Erythroblast (primary cell): ENCODE results near the gene NOX4.
"Not testable (repeated sequence)": the region's sequence is repeated elsewhere in the genome, so short reads cannot be mapped to it uniquely, and the experiment has no call there.

Experiments used
- DNase-seq, 2 experiments: peaks; one replicate each; lab custom pipeline; 2025; lab: John Stamatoyannopoulos, UW
- GATA1 ChIP-seq: IDR thresholded peaks from 2 replicates; pipeline ENCODE4 v1.6.1; 2011; ENCODE audit warnings: low read depth, mild to moderate bottlenecking, control low read depth, low read length, moderate library complexity
- POLR2A ChIP-seq: IDR thresholded peaks from 2 replicates; pipeline ENCODE4 v1.6.1; 2011; ENCODE audit warnings: mild to moderate bottlenecking, low read length

Gene NOX4

DNA sequence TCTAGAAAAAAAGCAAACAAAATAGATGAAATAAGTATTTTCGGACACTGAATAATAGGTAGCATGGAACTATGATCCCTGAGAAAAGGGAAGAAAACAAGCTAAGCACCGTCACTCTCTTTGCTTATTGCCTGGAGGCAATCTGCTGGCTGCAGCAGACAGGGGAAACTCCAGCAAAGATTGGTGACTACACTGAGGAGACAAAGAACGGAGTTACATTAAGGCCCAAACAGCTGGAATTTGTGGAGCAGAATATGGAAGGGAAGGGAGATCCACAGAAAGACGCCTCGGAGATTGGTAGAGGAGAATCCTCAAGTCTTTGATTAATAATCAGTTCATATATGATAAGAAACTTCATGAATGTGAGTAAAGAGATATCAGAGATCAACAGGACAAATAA is 163.3 kb downstream of the NOX4 start:
- no peak for DNase-seq
- TF ChIP-seq GATA1, result no peak
- no peak for TF ChIP-seq POLR2A

DNA sequence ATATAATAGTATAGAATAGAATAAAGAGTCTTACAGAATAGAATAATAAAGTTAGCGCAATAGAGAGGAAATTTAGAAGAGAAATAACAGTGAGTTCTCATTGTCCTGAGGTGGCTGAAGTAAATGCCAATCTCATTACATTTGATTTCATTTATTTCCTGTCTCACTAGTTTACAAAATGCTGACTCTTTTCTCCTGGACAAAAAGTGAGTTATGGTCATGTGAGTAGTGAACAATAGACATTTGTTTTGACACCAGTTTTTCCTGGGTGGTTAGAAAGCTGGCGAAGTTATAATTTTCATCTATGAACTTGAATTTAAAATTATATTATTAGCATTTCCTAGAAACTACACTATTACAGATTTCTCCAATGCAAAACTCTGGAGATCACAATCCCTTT is 169.8 kb downstream of the NOX4 start:
- TF ChIP-seq GATA1 (no peak), POLR2A (no peak)
- DNase-seq, result no peak

DNA sequence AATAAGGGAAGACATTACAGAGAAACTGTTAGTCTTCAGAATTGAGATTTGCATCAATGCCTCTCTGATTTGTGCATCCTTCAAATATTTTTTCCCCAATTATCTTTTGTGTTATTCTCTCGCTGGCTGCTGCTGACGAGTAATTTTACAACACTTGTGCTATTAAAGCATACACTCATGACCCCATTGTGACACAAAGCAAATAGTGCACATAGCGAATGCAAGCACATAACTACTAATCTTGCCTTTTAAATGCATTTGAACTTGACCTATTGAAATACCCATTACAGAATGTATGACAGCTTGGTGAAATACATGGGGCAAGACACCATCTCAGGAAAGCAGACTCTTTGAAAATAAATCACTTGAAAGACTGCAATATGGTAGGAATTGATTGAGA is 180.6 kb downstream of the NOX4 start:
- not testable (repeated sequence) for DNase-seq

DNA sequence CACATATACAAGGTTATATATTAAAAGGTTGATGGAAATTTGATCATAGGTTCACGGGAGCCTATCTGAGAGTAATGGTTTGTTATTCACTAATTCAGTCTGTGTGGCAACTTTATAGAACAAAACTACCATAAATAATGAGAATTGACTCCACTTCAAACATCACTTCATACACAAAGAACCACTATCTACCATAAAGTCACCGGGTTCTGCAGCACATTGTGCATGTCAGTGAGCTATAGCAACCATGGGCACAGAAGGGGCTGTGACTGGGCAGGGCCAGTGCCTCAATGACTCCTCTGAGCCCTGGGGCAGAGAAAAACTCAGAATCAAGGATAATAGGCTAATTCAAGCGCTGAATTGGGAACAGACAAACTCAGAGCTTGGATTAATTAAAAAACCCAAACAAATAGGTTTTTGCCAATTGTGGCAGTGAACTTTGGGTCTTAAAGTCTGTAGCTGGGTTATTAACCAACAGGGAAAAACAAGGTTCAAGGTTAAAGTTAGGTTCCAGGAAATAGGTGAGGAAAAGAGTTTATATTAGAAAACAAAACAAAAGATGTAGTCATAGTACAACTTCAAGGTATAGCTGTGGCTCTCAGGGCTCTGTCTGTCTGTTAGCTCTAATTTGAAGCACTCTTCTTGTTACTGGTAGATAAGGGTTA is 181.7 kb downstream of the NOX4 start:
- not testable (repeated sequence) for DNase-seq

DNA sequence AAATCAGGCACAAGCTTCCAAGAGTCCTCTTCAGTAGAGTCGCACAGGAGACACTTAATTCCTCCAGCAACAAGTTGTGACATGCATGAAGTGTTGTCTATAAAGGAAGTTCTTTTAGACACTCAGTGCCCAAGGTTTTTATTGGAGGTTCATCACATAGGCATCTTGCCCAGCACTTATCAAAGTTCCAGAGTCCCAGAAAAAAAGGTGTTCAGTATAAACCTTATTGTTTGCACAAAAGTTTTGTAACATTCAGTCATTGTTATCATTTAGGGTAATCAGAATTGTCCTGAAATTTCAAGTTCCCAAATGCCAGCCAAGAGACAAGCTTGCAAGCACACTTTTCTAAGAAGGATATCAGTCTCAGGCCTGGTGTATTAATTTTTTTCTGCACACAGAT is 182.9 kb downstream of the NOX4 start:
- not testable (repeated sequence) for DNase-seq

DNA sequence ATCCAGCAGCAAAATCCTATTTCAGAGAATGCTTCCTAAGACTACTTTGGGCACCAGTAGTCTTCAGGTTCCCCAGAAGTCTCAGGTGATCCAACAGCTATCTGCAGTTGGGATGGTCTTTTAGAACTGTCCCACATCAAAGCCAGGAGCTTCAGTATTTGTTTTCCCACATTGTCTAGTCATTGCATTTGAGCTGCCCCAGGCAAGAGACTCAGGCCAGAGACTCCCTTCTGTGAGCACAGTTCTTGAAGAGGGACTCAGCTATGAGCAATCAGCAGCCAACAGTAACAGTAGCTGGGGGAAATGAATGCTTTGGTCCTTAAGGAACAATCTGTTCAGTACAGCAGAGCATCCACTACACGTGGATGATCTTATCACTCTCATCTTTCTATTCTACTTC is 188.1 kb downstream of the NOX4 start:
- not testable (repeated sequence) for DNase-seq

DNA sequence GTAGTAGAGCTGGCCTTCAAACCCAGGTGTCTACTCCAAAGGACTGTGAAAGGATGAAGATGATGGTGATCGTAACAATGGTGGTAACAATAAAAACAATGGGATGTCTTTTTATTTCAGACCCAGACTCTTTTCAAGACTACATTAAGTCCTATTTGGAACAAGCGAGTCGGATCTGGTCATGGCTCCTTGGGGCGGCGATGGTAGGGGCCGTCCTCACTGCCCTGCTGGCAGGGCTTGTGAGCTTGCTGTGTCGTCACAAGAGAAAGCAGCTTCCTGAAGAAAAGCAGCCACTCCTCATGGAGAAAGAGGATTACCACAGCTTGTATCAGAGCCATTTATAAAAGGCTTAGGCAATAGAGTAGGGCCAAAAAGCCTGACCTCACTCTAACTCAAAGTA is 196.2 kb downstream of the NOX4 start:
- not testable (repeated sequence) for DNase-seq

DNA sequence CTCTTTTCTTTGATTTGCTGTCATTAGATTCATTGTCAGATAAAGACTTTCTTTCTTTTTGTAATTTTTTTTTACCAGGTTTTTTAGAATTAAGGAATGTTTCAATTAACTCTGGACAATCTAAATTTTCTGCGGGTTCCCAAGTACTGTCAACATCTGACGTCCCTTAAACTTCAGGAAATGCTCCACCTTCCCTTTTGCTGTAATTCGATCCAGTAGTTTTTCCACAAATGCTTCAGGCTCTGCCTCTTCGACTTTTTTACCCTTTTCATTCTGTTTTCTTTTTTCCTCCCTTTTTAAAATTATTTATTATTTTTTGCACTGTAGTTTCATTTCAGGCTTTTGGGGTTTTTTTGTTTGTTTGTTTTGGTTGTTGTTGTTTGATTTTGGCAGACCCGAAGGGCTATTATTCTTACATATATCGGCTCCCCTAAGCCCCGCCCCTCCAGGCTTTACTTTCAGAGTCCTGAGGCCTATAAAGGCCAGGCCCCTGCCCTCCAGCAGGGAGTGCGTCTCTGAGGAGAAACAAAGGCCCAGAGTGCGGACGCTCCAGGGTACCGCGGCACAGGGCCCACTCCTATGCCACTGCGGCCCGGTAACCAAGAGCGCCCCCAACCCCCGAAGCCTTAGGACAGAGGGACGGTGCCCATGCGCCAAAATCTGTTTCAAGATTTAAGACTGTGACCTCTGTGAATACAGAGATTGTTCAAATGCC is 197.1 kb downstream of the NOX4 start:
- TF ChIP-seq GATA1 (no peak), POLR2A (no peak)
- DNase-seq, result no peak

DNA sequence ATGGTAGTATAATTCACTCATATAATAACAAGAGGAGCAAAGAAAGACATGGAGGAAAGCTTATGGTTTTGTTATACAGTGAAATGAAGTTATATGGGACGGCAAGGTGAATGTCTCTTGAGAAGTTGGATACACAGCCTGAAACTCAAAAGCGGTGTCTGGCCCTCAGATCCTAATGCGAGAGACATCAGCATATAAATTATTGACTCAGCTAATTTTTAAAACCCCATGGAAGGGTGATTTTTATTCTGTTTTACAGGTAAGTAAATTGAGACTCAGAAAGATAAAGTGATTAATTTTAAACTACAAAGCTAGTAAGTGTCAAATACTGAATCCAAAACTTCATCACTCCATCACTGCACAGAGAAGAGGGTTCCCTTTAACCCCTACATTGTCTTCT is 203.2 kb downstream of the NOX4 start:
- not testable (repeated sequence) for DNase-seq

DNA sequence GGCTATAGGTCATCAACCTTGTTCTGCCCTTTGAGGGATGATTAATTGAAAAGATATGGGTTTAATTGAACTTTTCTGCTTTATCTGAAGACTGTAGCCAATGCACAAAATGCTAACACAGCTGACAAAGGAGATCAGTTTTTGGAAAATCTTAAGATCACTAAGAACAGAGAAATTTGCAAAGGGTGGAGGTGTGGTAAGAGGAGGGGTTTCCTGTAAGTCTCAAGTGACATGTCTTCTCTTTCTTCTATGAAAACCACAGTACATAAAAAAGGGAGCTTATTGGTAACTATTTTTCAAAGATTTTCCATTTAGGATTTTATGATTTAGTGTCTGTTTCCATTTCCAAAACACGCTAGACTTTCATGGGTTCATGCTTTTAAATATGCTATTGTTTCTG is 204.6 kb downstream of the NOX4 start:
- DNase-seq, result not testable (repeated sequence)

DNA sequence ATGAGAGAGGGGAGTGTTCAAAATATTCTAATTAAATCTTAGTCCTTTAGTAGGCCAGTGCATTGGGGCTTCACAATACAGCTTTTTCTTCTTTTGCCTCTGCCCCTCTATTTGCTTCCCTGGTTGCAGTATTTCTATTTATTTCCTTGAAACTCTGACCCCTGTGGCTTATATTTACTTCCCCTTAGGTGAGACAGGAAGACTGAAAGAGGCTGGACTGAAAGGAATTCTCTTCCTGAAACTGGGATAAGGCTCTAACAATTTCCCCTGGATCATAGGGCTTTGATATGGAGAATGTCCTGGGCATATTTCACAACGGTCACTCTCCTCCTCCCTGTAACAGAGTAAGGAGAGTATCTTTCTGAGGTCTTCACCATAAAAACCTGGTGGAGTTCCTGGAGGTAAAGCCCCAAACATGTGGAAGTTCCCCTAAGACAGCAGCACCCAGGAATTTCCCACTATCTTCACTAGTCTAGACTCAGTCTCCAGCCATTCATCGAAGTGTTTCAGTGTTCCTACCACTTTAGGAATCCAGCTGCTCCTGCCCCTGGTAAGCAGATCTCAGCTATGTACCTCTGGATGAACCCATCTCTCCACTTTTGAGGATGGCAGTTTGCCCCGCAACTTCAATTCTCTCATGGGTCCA is 210.0 kb downstream of the NOX4 start:
- DNase-seq, result not testable (repeated sequence)

DNA sequence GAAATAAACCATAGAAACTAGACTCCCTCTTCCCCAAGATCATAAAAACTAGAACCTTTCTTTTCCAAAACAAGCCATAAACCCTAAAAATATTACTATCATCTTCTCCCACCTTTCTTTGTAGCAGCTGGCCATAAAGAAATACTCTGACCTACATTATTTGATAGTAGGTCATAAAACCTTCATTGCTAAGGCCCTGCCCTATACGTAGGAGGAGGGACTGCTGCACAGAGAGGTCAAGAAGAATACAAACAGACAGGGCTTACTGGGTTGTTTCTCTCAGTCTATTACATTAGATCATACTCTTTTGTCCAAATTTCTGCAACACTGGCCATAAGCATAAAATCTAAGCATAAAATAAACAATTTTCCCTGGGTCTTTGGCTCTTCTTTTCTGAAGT is 212.0 kb downstream of the NOX4 start:
- TF ChIP-seq GATA1 (no peak), POLR2A (no peak)
- no peak for DNase-seq

DNA sequence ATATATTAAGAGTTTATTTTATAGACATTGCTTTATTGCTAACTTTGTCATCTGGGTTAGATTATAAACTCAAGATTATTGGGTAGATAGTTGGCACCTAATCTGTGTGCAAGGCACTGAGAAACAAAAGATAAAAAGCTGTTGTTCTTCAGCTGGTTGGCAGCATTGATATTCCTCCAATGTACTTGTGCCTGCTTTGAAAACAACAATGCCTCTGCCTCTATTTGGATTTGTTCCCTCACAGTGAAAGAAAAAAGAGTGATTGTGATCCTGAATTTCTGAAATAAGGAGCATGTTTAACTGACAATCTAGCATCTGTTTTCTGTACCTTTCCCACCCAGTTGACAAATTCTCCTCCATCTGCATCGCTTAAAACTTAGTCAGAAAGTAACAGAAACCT is 215.2 kb downstream of the NOX4 start:
- no peak for TF ChIP-seq POLR2A
- TF ChIP-seq GATA1, result no peak
- DNase-seq, result no peak
